Measurements from ENCODE around the gene SLC50A1. TPM values are rescaled to one million over a fixed set of nuclear protein-coding genes. Genes with fewer than 3 reads are reported as not detected.

The SLC50A1 gene
- polyA plus RNA-seq, 2 of the 4 experiments (the other 2 are of a cell fraction) = 28.2 to 39.4 TPM

DNA sequence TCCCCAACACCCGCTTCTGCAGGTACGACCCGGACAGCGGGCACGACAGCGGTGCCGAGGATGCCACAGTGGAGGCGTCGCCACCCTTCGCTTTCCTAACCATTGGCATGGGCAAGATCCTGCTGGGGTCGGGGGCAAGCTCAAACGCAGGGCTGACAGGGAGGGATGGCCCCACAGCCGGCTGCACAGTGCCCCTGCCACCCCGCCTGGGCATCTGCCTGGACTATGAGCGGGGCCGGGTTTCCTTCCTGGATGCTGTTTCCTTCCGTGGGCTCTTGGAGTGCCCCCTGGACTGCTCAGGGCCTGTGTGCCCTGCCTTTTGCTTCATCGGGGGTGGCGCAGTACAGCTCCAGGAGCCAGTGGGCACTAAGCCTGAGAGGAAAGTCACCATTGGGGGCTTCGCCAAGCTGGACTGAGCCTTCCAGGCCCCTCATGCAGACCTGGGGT, 48.1 kb downstream of the SLC50A1 start:
- no peak for ATAC-seq
- no peak for FAIRE-seq
- Histone ChIP-seq H3K4me1 (0 out of 3 replicates have a peak, but pooled peaks cover 4% of the 10 kb centered on the region), H3K4me2 (no peak overlapping the region), H3K27ac (no peak overlapping the region), H3K9me3 (no peaks in the 10 kb centered on the region), H3K4me3 (no peak overlapping the region)
- no peak for DNase-seq (ENCODE audit: low read depth in 1 of 2, low spot score in 1 of 2)
- 85% methylated on average over 17 of the region's 20 CpGs for WGBS (ENCODE audit: missing lambda C conversion rate)
- ChIA-PET CTCF (interaction anchor here (0.6 to 5.6 kb wide), 5 partner anchors 10 to 480 kb away, joined by 5 to 51 read pairs (median 7); partner anchors contain the start of genes KRTCAP2 and TRIM46), POLR2A (interaction anchor here (2.4 kb wide), 1 partner anchor 10 kb away, joined by 11 read pairs; no protein-coding TSS in a partner anchor)
- no peak for TF ChIP-seq SREBF2 (IDR thresholded peaks at IDR 0.05)
- TF ChIP-seq MYC (IDR thresholded peaks at IDR 0.05; ENCODE audit: borderline replicate concordance, low read length) = no peak
- TF ChIP-seq EHMT2 (IDR thresholded peaks at IDR 0.05; ENCODE audit: low read depth) = no peak
- TF ChIP-seq RFX5 (IDR thresholded peaks at IDR 0.05) = no peak
- TF ChIP-seq GATA3 (IDR thresholded peaks at IDR 0.05; ENCODE audit: borderline replicate concordance) = no peak
- TF ChIP-seq, protein P1, sequence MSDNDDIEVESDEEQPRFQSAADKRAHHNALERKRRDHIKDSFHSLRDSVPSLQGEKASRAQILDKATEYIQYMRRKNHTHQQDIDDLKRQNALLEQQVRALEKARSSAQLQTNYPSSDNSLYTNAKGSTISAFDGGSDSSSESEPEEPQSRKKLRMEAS (IDR thresholded peaks at IDR 0.05) = no peak
- TF ChIP-seq HDAC2 (IDR thresholded peaks at IDR 0.05) = no peak

DNA sequence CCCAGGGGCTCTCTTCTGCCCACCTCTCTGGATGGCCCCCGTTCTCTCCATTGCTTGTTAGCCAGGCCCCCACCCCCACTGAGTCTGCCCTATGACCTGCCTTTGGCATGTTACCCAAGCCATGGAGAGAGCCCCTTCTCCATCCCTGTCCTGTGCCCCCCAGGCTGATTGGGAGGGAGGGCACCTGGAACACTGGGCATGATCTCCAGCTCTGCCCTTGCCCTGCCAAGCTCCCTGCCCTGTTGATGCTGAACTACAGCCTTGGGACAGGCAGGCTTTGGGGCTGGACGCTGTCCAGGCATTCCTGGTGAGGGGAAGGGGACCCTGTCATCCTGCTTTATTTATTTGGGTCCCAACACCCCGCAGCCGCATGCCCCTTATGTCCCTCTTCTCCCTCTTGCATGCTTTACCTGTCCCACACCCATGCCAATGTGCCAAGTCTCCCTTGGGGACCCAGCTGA, 48.7 kb downstream of the SLC50A1 start:
- H3K27ac ChIP-seq = no peak overlapping the region
- DNase-seq (ENCODE audit: low read depth in 1 of 2, low spot score in 1 of 2) (no peak), ATAC-seq (no peak), FAIRE-seq (no peak)
- TF ChIP-seq JUN (IDR thresholded peaks at IDR 0.05) (no peak), RNF2 (IDR thresholded peaks at IDR 0.05; ENCODE audit: borderline replicate concordance, low read depth) (no peak), HDAC2 (IDR thresholded peaks at IDR 0.05) (no peak), FOXS1 (CRISPR knock-in tag; IDR thresholded peaks at IDR 0.05) (no peak), POLR2A (IDR thresholded peaks at IDR 0.05; ENCODE audit: low read length) (no peak), MAZ (IDR thresholded peaks at IDR 0.05; ENCODE audit: borderline replicate concordance, low read depth, low read length) (no peak), HOXA7 (CRISPR knock-in tag; IDR thresholded peaks at IDR 0.05) (no peak), GATA3 (IDR thresholded peaks at IDR 0.05; ENCODE audit: borderline replicate concordance) (no peak), CEBPB (IDR thresholded peaks at IDR 0.05) (no peak), EP300 (IDR thresholded peaks at IDR 0.05) (no peak), FOSB (CRISPR knock-in tag; IDR thresholded peaks at IDR 0.05) (no peak), CHD2 (IDR thresholded peaks at IDR 0.05; ENCODE audit: low read length, partially characterized antibody) (no peak), ZSCAN20 (CRISPR knock-in tag; IDR thresholded peaks at IDR 0.05) (no peak), FOSL2 (IDR thresholded peaks at IDR 0.05) (no peak), FOSL2 (CRISPR knock-in tag; IDR thresholded peaks at IDR 0.05) (no peak), ZFP36 (IDR thresholded peaks at IDR 0.05; ENCODE audit: borderline replicate concordance, partially characterized antibody) (no peak), CBX8 (IDR thresholded peaks at IDR 0.05) (no peak), NFE2L2 (conservative IDR thresholded peaks at IDR 0.05; ENCODE audit: low read length) (no peak), MAFK (IDR thresholded peaks at IDR 0.05; ENCODE audit: partially characterized antibody) (no peak)
- TF ChIP-seq, protein P2, sequence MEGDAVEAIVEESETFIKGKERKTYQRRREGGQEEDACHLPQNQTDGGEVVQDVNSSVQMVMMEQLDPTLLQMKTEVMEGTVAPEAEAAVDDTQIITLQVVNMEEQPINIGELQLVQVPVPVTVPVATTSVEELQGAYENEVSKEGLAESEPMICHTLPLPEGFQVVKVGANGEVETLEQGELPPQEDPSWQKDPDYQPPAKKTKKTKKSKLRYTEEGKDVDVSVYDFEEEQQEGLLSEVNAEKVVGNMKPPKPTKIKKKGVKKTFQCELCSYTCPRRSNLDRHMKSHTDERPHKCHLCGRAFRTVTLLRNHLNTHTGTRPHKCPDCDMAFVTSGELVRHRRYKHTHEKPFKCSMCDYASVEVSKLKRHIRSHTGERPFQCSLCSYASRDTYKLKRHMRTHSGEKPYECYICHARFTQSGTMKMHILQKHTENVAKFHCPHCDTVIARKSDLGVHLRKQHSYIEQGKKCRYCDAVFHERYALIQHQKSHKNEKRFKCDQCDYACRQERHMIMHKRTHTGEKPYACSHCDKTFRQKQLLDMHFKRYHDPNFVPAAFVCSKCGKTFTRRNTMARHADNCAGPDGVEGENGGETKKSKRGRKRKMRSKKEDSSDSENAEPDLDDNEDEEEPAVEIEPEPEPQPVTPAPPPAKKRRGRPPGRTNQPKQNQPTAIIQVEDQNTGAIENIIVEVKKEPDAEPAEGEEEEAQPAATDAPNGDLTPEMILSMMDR (IDR thresholded peaks at IDR 0.05) = no peak
- WGBS (ENCODE audit: missing lambda C conversion rate) = 83% methylated on average over 4 of the region's 4 CpGs
- H3K9me3 ChIP-seq = no peaks in the 10 kb centered on the region
- 0 out of 3 replicates have a peak, but pooled peaks cover 4% of the 10 kb centered on the region for H3K4me1 ChIP-seq
- H3K4me2 ChIP-seq = no peak overlapping the region
- ChIA-PET CTCF (interaction anchor here (0.6 to 5.6 kb wide), 7 partner anchors 9 to 480 kb away, joined by 5 to 51 read pairs (median 7); partner anchors contain the start of genes KRTCAP2 and TRIM46), POLR2A (interaction anchor here (2.4 kb wide), 1 partner anchor 9 kb away, joined by 11 read pairs; no protein-coding TSS in a partner anchor)
- no peak overlapping the region for H3K4me3 ChIP-seq

All from A549 (cell line).